Measurements from ENCODE around the gene UBAC2. TPM values are rescaled to one million over a fixed set of nuclear protein-coding genes. Genes with fewer than 3 reads are reported as not detected.

Gene UBAC2
- total and polyA plus RNA-seq, 2 of the 8 experiments (the other 6 are each of a cell fraction or from before 2014, with no cell fraction given) = 75.9 to 76.9 TPM

- POLR2A ChIA-PET (ENCODE audit: partially characterized antibody) = interaction anchor here (1.1 kb wide), 1 partner anchor 88 kb away, joined by 3 read pairs; the partner anchor contains the start of gene UBAC2
- Histone ChIP-seq H3K56ac (replicated peaks; ENCODE audit: insufficient read length, low read depth, low read length) (no peak overlapping the region), H3K27me3 (replicated peaks in 1 of 4; ENCODE audit: control insufficient read depth in 3 of 4, extremely low read depth in 1 of 4, insufficient read depth in 3 of 4, low read length in 3 of 4) (no peaks in the 10 kb centered on the region), H3K4me1 (replicated peaks in 1 of 4; ENCODE audit: control insufficient read depth in 3 of 4, insufficient read depth in 4 of 4, low read length in 3 of 4) (no peaks in the 10 kb centered on the region), H3K4me3 (ENCODE audit: extremely low read depth in 1 of 4, insufficient read depth in 2 of 4, low read depth in 3 of 4, low read length in 4 of 4) (no peak overlapping the region), H2BK5ac (ENCODE audit: low read depth, low read length) (no peak overlapping the region), H4K20me1 (replicated peaks in 1 of 2; ENCODE audit: control insufficient read depth in 1 of 2, insufficient read depth in 2 of 2, low read length in 2 of 2) (no peaks in the 10 kb centered on the region), H2BK120ac (replicated peaks; ENCODE audit: low read depth, low read length) (no peak overlapping the region), H3K14ac (ENCODE audit: insufficient read length) (no peak overlapping the region), H3K9ac (replicated peaks in 1 of 4; ENCODE audit: extremely low read depth in 1 of 4, low read depth in 3 of 4, low read length in 3 of 4) (no peak overlapping the region), H3K23ac (ENCODE audit: insufficient read length) (no peak overlapping the region), H3K9me3 (ENCODE audit: insufficient read depth in 2 of 2, low read depth in 1 of 2, low read length in 1 of 2) (no peaks in the 10 kb centered on the region), H3K23me2 (ENCODE audit: low read depth, low read length) (no peaks in the 10 kb centered on the region), H2BK15ac (ENCODE audit: low read length) (no peak overlapping the region), H4K8ac (ENCODE audit: extremely low read depth, insufficient read depth, low read length) (no peak overlapping the region), H3K4ac (replicated peaks; ENCODE audit: insufficient read length, low read depth, low read length) (no peak overlapping the region), H4K5ac (ENCODE audit: insufficient read length, low read depth, low read length) (no peak overlapping the region), H3K36me3 (ENCODE audit: control insufficient read depth in 2 of 4, insufficient read depth in 4 of 4, low read length in 3 of 4) (no peaks in the 10 kb centered on the region), H2BK12ac (ENCODE audit: low read depth, low read length) (no peak overlapping the region), H2AK5ac (ENCODE audit: low read depth, low read length) (no peak overlapping the region), H3K79me1 (ENCODE audit: low read depth, low read length) (0 out of 2 replicates have a peak, but pooled peaks cover 2% of the 10 kb centered on the region), H4K91ac (replicated peaks; ENCODE audit: insufficient read length, low read length) (no peak overlapping the region), H3K4me2 (ENCODE audit: insufficient read depth in 1 of 2, low read depth in 2 of 2, low read length in 2 of 2) (no peak overlapping the region), H2AFZ (ENCODE audit: low read length) (no peak overlapping the region), H3K18ac (ENCODE audit: extremely low read depth, low read length) (no peak overlapping the region), H3K79me2 (ENCODE audit: control insufficient read depth in 1 of 2, insufficient read depth in 2 of 2, low read length in 2 of 2) (0 out of 4 replicates have a peak, but pooled peaks cover 0 to 1% of the 10 kb centered on the region in 2 experiments), H3K27ac (ENCODE audit: low read depth, low read length) (no peak overlapping the region), H2BK20ac (ENCODE audit: low read length) (no peak overlapping the region)
- CTCF ChIA-PET (ENCODE audit: partially characterized antibody) = interaction anchor here (0.8 to 1.5 kb wide), 3 partner anchors 19 to 112 kb away, joined by 3 to 4 read pairs (median 3); no protein-coding TSS in a partner anchor
- 90% methylated on average over 2 of the region's 2 CpGs; no CpG with 5 or more reads in 1 of the 2 experiments for WGBS, 2 experiments (ENCODE audit: extremely low coverage in 1 of 2, insufficient coverage in 1 of 2, insufficient read length in 1 of 2, insufficient replicate concordance in 2 of 2, low coverage in 1 of 2, low lambda C conversion rate in 2 of 2, missing lambda C conversion rate in 1 of 2)
- TF ChIP-seq FOSL1 (IDR thresholded peaks at IDR 0.05; ENCODE audit: insufficient read depth, low read depth, low read length) = no peak
- no peak for TF ChIP-seq MAFK (IDR thresholded peaks at IDR 0.05; ENCODE audit: low read depth, low read length)
- FAIRE-seq (no peak), DNase-seq (ENCODE audit: low read depth in 1 of 2, low spot score in 2 of 2) (no peak)
Measured at GRCh38 chr13:99288089-99288488, 87.4 kb downstream of the UBAC2 start.
